Stimulated activated naive CD8-positive, alpha-beta T cell treated with anti-CD3 and anti-CD28 coated beads, Interleukin-15, amount 100 ng/mL, for 72 hours (primary cell): ENCODE measurements around the gene DRAXIN.

ENCODE experiments used
- ATAC-seq: fragments of 150-1000 bp; cut with Tn5 transposase; 2 replicates; pipeline ENCODE4 v1.10.0; 2021; ENCODE audit warnings: mild to moderate bottlenecking, moderate library complexity
- DNase-seq, 2 donors: peaks; one replicate each; pipeline ENCODE4 v3.0.0; 2021 to 2022
- H3K27ac Mint-ChIP-seq, 2 donors: one replicate each; pipeline ENCODE4 v1.8.0; 2022; ENCODE audit warnings: mild to moderate bottlenecking in 2 of 2, mixed read lengths in 2 of 2, moderate library complexity in 2 of 2
- H3K27me3 Mint-ChIP-seq: one replicate; pipeline ENCODE4 v1.8.0; 2022; ENCODE audit warnings: mixed read lengths
- H3K4me1 Mint-ChIP-seq: one replicate; pipeline ENCODE4 v1.8.0; 2022; ENCODE audit warnings: mild to moderate bottlenecking, mixed read lengths
- H3K4me3 Mint-ChIP-seq, 2 donors: one replicate each; pipeline ENCODE4 v1.8.0; 2022; ENCODE audit warnings: mild to moderate bottlenecking in 2 of 2, mixed read lengths in 2 of 2, moderate library complexity in 1 of 2
- H3K9me3 Mint-ChIP-seq, 2 donors: one replicate each; pipeline ENCODE4 v1.8.0; 2022; ENCODE audit warnings: mixed read lengths in 2 of 2

Gene DRAXIN

DNA sequence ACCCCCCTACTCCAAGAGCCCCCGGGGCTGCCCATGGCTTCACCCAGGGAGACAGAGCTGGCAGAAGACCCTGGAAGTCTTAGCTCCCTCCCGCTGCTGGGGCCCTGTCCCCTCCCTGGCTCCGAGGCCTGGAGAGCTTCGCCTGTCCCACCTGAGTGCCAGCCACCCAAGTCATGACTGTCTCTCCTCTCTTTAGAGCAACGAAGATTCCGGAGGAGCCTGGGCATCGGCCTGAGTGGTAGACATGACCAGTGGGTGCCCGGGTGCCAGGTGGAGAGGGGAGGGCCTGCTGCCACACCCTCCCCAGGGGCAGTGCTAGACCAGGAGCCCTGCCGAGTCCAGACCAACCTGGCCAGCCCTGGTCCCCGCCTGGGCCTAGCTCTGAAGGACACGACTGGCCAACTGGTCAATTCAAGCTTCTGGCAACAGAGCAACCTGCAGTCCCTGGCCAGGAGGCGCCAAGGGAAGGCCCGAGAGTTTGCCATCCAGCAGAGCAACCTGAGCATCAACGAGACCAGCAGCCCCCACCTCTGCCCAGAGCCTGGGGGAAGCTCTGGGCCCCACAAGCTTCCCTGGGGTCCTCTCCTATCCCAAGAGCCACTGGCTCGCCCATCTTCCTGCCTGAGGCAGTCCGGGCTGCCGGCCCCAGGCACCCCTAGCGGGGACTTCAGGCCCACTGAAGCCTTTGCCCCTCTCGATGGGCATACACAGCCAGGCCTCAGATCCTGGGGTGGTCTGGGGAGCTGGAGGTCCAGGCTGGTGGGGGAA is 74.3 kb downstream of the DRAXIN start:
- Mint-ChIP-seq H3K4me1 (peaks cover 15% of the 10 kb centered on the region), H3K27me3 (peaks cover 32% of the 10 kb centered on the region), H3K9me3 (no peaks in the 10 kb centered on the region), H3K27ac (no peak overlapping the region), H3K4me3 (no peak overlapping the region)
- DNase-seq (no peak), ATAC-seq (no peak)

DNA sequence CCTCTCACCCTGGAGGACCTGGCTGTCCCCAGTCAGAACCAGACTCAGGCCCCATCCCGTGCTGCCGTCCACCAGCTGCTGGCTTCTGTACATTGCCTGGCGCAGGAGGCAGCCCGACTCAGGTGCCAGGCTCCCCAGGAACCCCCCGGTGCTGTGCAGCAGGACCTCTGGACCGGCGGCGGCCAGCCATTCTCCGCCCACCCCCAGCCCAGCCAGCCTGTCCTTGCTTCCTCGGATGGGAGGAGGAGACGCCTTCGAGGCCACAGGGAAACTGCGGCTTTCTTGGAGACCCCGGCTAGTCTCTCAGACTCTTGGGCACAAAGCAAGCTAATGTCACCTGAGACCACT is 74.9 kb downstream of the DRAXIN start:
- Mint-ChIP-seq H3K27me3 (peaks cover 26% of the 10 kb centered on the region), H3K4me1 (peaks cover 13% of the 10 kb centered on the region), H3K4me3 (no peak overlapping the region), H3K27ac (no peak overlapping the region), H3K9me3 (no peaks in the 10 kb centered on the region)
- DNase-seq (no peak), ATAC-seq (no peak)

DNA sequence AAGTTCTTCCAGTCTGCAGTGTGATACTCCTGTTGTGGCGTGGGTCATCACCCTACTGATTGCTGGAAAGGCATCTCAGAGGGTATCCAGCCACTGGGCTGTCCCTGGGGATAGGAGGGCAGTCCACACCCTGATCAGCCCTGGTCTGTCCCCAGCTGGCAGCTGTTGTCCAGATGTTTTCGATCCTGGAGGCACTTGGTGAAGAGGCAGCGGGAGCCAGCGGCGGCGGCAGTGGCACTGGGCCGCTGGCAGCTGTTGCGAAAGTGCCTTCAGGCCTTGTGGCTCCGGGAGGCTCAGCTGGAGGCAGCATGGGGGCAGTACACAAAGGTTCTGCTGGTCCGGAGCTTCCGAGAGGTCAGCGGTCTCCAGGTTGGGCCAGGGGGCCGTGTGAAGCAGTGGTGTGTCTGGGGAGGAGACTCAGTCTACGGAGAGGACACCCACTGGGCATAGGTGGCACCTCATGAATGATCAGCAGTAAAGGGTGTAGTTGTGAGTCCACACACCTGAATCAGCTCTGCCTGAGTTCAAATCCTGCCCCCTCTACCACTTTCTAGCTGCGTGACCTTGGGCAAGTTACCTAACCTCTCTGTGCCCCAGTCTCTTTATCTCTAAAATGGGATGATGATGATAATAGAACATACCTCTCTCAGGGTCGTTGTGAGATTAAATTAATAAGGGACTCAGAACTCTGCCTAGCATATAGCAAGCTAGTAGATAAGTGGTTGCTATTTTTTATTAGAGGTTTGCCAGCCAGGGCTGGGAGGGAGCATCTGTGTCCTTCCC is 76.6 kb downstream of the DRAXIN start:
- Mint-ChIP-seq H3K4me3 (no peak overlapping the region), H3K4me1 (no peaks in the 10 kb centered on the region), H3K27me3 (peaks cover 9% of the 10 kb centered on the region), H3K27ac (no peak overlapping the region), H3K9me3 (no peaks in the 10 kb centered on the region)
- ATAC-seq (no peak), DNase-seq (no peak)

DNA sequence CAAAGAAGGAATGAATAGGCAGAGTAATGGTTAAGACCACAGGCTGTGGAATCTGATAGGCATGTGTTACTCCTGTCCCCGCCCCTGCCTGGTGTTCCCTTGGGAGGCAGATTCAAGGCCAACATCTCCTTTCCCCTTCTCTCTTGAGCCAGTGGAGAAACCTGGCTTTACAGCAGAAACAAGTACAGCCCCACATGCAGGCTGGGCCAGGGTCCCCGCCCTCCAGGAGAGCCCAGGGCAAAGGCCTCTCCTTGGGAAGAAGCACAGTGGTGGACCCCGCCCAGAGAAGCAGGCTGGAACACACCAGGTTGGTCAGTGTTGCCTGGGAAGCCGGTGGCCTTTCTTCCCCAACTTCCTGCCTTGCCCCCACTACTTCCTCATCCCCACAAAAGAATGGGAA is 77.3 kb downstream of the DRAXIN start:
- Mint-ChIP-seq H3K27ac (no peak overlapping the region), H3K27me3 (peaks cover 2% of the 10 kb centered on the region), H3K4me1 (no peaks in the 10 kb centered on the region), H3K4me3 (no peak overlapping the region), H3K9me3 (no peaks in the 10 kb centered on the region)
- DNase-seq (no peak), ATAC-seq (no peak)

DNA sequence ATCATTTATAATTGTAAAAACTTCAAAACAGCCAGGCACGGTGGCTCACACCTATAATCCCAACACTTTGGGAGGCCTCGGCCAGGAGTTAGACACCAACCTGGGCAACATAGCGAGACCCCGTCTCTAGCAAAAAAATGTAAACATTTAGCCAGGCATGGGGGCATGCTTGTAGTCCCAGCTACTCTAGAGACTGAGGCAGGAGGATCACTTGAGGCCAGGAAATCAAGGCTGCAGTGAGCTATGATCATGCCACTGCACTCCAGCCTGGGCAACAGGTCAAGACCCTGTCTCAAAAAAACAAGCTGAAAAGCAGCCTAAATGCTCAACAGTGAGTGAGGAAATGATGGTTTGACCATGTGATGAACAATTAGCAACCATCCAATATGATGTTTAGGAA is 77.8 kb downstream of the DRAXIN start:
- ATAC-seq (no peak), DNase-seq (no peak)
- Mint-ChIP-seq H3K4me1 (no peaks in the 10 kb centered on the region), H3K27me3 (no peaks in the 10 kb centered on the region), H3K4me3 (no peak overlapping the region), H3K27ac (no peak overlapping the region), H3K9me3 (no peaks in the 10 kb centered on the region)

DNA sequence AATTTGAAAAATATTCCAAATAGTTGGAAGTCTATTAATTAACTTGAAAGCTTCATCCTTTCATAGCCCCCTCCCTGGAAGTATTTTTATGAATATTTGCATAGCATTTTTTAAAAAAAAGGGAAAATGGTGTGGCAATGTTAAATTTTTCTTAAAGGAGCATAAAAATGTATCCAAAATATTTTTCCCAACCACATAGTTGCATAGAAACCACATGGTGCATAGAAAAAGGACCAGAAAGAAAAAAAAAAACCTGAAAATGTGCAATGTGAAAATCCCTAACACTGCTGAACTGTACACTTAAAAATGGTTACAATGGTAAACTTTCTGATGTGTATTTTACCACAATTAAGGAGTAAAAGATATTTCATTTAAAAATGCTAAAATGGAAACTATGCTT is 78.5 kb downstream of the DRAXIN start:
- ATAC-seq = no peak
- DNase-seq = no peak
- H3K27me3 Mint-ChIP-seq = no peaks in the 10 kb centered on the region
- no peak overlapping the region for H3K27ac Mint-ChIP-seq
- no peaks in the 10 kb centered on the region for H3K4me1 Mint-ChIP-seq
- H3K4me3 Mint-ChIP-seq = no peak overlapping the region
- H3K9me3 Mint-ChIP-seq = no peaks in the 10 kb centered on the region

DNA sequence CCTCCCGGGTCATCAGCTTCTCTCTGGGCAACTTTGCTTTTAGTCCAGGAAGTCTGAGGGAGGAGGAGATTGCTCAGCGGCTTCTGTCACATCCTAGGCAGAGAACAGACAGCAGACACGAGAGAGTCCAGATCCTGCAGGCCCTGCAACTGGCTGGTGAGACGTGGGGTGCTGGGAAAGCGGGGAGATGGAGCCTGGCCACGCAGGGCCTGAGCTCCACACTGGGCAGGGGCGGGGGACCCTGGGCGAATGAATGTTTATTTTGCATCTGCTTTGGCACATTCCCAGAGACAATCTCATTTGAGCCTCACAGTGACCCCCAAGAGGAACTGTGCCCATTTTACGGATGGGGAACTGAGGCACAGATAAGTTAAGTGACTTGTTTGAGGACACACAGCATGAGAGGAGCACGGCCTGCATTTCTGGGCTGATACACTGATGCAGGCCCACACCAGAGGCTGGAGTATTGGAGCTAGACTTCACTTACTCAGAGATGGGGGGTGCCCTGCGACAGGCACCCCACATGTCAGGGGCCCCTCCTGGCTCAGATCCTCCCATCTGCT is 80.1 kb downstream of the DRAXIN start:
- Mint-ChIP-seq H3K4me3 (no peak overlapping the region), H3K27ac (no peak overlapping the region), H3K9me3 (no peaks in the 10 kb centered on the region), H3K27me3 (no peaks in the 10 kb centered on the region), H3K4me1 (no peaks in the 10 kb centered on the region)
- ATAC-seq (no peak), DNase-seq (no peak)

DNA sequence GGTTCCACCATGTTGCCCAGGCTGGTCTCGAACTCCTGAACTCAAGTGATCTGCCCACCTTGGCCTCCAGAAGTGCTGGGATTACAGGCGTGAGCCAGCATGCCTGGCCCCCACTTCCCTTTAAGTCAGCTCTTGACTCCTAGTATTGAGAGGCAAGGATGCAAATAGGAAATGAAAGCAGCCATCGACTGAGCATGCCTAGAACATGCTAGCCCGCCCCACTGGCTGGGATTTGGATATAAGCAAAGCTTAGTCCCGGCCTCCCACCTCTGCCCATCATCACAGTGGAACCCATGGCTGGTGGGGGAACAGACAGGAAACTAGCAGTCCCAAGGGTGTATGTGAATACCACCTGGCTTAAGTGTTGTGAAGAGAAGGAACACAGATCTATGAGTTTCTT is 80.9 kb downstream of the DRAXIN start:
- ATAC-seq (no peak), DNase-seq (no peak)
- Mint-ChIP-seq H3K9me3 (no peaks in the 10 kb centered on the region), H3K27ac (no peak overlapping the region), H3K27me3 (no peaks in the 10 kb centered on the region), H3K4me3 (no peak overlapping the region), H3K4me1 (no peaks in the 10 kb centered on the region)

DNA sequence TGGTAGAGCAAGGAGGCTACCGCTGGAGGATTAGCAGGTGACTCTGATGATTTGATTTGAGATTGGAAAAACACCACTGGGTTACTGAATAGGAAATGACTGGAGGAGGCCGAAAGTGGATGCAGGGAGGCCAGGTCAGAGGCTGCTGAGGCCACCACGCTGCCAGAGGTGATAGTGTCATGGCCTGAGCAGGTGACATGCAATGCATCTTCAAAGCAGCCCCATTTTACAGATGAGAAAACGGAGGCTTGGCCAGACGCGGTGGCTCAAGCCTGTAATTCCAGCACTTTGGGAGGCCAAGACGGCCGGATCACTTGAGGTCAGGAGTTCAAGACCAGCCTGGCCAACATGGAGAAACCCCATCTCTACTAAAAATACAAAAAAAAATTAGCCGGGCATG is 83.2 kb downstream of the DRAXIN start:
- Mint-ChIP-seq H3K9me3 (no peaks in the 10 kb centered on the region), H3K27me3 (no peaks in the 10 kb centered on the region), H3K27ac (no peak overlapping the region), H3K4me1 (no peaks in the 10 kb centered on the region), H3K4me3 (no peak overlapping the region)
- ATAC-seq (no peak), DNase-seq (no peak)
